Effector memory CD8-positive, alpha-beta T cell (primary cell): ENCODE data around the gene PXK.

ENCODE experiments used
- ATAC-seq: fragments of 150-1000 bp; cut with Tn5 transposase; replicated peaks from 2 replicates; pipeline ENCODE4 v1.10.0; 2021; ENCODE audit warnings: mild to moderate bottlenecking, moderate library complexity
- DNase-seq, 3 experiments: peaks; one replicate each; pipeline ENCODE4 v3.0.0; 2021
- H3K27ac Mint-ChIP-seq, 2 donors: one replicate each; pipeline ENCODE4 v1.8.0; 2022; ENCODE audit warnings: mild to moderate bottlenecking in 2 of 2, mixed read lengths in 2 of 2, moderate library complexity in 2 of 2
- H3K27me3 Mint-ChIP-seq, 2 donors: one replicate each; pipeline ENCODE4 v1.8.0; 2022; ENCODE audit warnings: mixed read lengths in 2 of 2
- H3K36me3 Mint-ChIP-seq: one replicate; pipeline ENCODE4 v1.8.0; 2022; ENCODE audit warnings: mild to moderate bottlenecking, moderate library complexity, mixed read lengths; ENCODE audit not compliant: insufficient read depth
- H3K4me1 Mint-ChIP-seq, 2 donors: one replicate each; pipeline ENCODE4 v1.8.0; 2022; ENCODE audit warnings: low read depth in 2 of 2, mixed read lengths in 2 of 2
- H3K4me3 Mint-ChIP-seq, 2 donors: one replicate each; pipeline ENCODE4 v1.8.0; 2022; ENCODE audit warnings: mild to moderate bottlenecking in 2 of 2, mixed read lengths in 2 of 2, moderate library complexity in 2 of 2
- H3K9me3 Mint-ChIP-seq, 2 donors: one replicate each; pipeline ENCODE4 v1.8.0; 2022; ENCODE audit warnings: mixed read lengths in 2 of 2

The PXK gene

GRCh38 chr3:58464866-58465265 is 132.2 kb downstream of the PXK start:
- H3K4me3 Mint-ChIP-seq: no peak overlapping the region
- no peak for ATAC-seq
- peaks cover 8 to 10% of the 10 kb centered on the region in 2 donors for H3K4me1 Mint-ChIP-seq
- no peak overlapping the region for H3K27ac Mint-ChIP-seq
- no peaks in the 10 kb centered on the region for H3K36me3 Mint-ChIP-seq
- DNase-seq: no peak
- no peaks in the 10 kb centered on the region for H3K9me3 Mint-ChIP-seq
- no peaks in the 10 kb centered on the region for H3K27me3 Mint-ChIP-seq

DNA sequence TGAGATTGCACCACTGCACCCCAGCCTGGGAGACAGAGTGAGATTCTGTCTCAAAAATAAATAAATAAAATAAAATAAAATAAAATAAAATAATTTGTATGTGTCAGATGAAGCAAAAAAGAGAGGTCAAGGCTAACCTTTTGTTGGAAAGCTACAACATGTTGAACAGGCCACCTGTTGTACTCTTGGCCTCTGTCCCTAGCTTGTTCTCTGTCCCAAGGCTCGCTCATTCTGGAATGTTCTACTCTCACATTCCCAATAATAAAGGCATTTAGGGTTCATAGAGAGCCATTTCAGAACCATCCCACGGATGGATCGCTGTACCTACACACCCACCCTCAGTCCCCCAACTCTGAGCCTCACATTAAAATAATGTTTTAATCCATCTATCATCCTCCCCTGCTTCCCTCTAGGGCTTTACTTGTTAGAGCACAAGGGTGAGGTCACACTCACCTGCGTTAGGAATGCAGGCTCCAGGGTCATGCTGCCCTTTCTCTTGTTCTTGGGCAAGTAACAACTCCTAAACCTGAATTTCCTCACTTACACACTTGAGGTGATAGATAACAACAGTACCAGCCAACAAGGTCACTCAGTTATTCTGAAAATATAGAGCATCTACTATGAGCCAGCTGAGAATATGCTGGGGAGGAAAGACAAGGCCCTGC is 134.3 kb downstream of the PXK start:
- Mint-ChIP-seq H3K36me3 (peaks cover 3% of the 10 kb centered on the region), H3K9me3 (no peaks in the 10 kb centered on the region), H3K4me3 (no peak overlapping the region), H3K4me1 (peaks cover 26 to 28% of the 10 kb centered on the region in 2 donors), H3K27me3 (no peaks in the 10 kb centered on the region), H3K27ac (no peak overlapping the region)
- DNase-seq (no peak), ATAC-seq (no peak)

- Mint-ChIP-seq H3K9me3 (no peaks in the 10 kb centered on the region), H3K4me3 (no peak overlapping the region), H3K27ac (peak overlapping the region; percentile 38 to 92), H3K27me3 (no peaks in the 10 kb centered on the region), H3K4me1 (peaks cover 31 to 34% of the 10 kb centered on the region in 2 donors), H3K36me3 (peaks cover 3% of the 10 kb centered on the region)
- no peak for ATAC-seq
- no peak for DNase-seq
Observed at GRCh38 chr3:58469096-58469495, 136.4 kb downstream of the PXK start.

DNA sequence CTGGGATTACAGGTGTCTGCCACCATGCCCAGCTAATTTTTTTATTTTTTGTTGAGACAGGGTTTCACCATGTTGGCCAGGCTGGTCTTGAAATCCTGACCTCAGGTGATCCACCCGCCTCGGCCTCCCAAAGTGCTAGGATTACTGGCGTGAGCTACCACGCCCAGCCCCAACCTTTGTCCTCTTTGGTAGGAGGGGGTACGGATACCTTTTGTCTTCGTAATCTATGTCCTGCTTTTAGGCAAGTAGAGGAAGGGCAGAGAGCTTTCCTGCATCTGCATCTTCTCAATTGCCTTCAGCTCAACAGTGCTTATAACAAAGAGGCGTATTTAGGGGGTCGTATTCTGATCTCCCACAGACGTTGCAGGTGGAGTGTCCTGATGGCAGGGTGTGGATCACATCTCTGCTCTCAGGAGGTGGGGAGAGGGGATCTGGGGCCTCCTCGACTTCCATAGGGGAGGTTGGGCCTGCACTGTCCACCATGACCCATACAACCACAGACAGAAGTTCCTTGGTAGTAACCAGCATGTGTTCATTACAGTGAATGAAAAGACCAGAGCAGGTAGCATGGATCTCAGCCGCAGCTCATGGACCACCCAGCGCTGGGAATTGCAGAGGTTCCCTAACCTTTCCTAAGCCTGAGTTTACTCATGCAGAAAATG is 137.8 kb downstream of the PXK start:
- no peak for DNase-seq
- H3K9me3 Mint-ChIP-seq: no peaks in the 10 kb centered on the region
- peak overlapping the region; percentile 84 to 92 for H3K27ac Mint-ChIP-seq
- ATAC-seq: no peak
- peak overlapping the region; percentile 49 to 64 for H3K4me3 Mint-ChIP-seq
- H3K4me1 Mint-ChIP-seq: peaks cover 43 to 45% of the 10 kb centered on the region in 2 donors
- peaks cover 3% of the 10 kb centered on the region for H3K36me3 Mint-ChIP-seq
- no peaks in the 10 kb centered on the region for H3K27me3 Mint-ChIP-seq

DNA sequence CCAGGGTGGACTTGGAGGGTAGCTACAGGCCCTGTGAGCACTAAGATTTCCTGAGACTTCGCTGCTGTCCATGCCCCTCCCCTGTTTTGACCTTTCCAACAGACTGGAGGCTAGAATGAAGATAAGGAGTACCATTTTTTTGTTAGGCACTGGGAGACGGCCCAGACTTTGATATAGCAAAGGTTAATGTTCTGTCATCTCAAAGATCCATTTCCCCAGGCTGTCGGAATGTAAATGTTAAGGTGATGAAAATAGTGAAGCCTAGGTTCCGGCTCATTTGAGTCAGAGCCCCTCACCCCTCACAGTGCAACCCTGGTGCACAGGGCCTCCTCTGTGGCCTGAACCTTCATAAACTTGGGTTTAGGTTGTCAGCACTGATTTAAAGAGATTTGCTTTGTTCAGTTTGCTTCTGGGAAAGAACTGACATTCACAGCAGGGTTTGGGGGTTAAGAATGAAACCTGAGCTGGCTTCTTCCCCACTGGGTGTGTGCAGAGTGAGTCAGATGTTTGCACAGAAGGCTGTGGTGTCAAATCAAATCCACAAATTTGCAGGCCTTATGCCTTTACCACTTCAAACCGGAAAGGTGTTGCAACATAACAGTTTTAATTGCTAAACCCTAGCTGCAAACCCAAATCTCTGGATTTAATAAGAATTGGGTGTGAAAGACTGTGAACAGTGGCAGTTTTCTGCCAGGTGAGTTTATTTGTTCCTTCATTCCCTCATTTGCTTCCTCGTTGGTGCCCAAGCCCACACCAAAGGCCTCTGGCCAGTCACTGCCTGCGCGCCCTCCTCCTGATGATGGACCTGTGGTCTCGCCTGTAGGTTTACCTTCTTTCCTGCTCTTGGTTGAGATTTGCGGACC is 138.6 kb downstream of the PXK start:
- Mint-ChIP-seq H3K9me3 (no peaks in the 10 kb centered on the region), H3K36me3 (peaks cover 3% of the 10 kb centered on the region), H3K27ac (peak overlapping the region; percentile 84 to 92), H3K27me3 (no peaks in the 10 kb centered on the region), H3K4me3 (peak overlapping the region; percentile 49 to 64), H3K4me1 (peaks cover 43 to 45% of the 10 kb centered on the region in 2 donors)
- DNase-seq (peak; percentile 40 to 48 (median 41)), ATAC-seq (peak; percentile 98)

GRCh38 chr3:58473275-58473674 is 140.6 kb downstream of the PXK start:
- no peak for DNase-seq
- Mint-ChIP-seq H3K36me3 (peaks cover 3% of the 10 kb centered on the region), H3K9me3 (no peaks in the 10 kb centered on the region), H3K27ac (peak overlapping the region in 1 of 2 donors; percentile 92), H3K4me1 (peaks cover 46 to 49% of the 10 kb centered on the region in 2 donors), H3K27me3 (no peaks in the 10 kb centered on the region), H3K4me3 (no peak overlapping the region)
- ATAC-seq: no peak

DNA sequence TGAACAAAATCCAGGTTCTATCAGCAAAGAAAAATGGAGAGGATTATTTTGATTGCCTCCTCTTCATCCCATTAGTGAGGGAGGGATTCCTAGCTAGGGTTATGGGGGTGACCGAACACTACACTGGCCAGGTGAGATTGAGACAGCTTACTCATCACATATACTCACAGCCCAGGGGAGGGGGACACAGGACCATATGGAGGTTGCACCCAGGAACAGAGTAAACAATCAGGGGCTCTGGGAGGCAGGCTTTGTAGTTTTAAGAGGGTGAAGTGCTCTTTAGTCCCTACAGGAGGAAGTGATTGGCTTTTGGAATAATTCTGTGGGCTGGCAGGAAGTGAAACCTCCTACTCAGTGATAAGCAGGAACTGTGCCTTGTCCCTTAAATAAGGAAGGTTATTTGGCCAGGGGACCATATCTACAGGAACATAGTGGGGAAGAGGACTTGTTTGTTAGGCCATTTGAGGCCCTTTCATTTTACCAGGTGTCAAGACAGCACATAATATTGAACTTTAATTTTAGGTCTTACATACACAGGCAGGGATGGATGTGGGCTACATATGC is 141.7 kb downstream of the PXK start:
- peaks cover 3% of the 10 kb centered on the region for H3K36me3 Mint-ChIP-seq
- H3K4me3 Mint-ChIP-seq: no peak overlapping the region
- no peaks in the 10 kb centered on the region for H3K9me3 Mint-ChIP-seq
- no peak for DNase-seq
- H3K27me3 Mint-ChIP-seq: no peaks in the 10 kb centered on the region
- H3K27ac Mint-ChIP-seq: peak overlapping the region; percentile 11 to 23
- ATAC-seq: no peak
- H3K4me1 Mint-ChIP-seq: peaks cover 48 to 49% of the 10 kb centered on the region in 2 donors

DNA sequence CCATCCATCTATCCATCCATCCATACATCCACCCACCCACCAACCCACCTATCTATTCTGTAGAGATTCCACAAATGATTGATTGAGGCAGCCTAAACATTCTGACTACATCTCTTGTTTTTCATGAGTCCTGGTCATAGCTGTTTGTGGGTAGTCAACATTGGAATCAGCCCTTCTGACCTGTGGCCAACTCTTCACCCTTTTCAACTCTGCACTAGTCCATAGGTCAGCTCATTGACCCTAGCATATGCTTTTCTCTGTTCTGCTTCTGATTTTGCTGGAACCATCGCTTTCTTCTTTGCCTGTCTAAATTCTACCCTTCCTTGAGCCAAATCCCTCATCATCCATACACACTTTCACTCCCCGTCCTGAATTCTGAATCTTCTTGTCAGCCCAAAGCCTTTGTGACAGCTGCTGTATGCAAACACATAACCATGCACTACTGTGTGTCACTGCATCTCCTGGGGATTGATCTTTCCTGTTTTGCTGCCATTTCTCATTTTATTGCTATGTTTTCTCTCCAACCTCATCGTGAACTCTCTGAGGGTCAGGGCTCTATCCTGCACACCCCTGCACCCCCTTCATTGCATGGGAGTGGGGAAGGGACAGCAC is 142.4 kb downstream of the PXK start:
- Mint-ChIP-seq H3K4me3 (no peak overlapping the region), H3K4me1 (peaks cover 45 to 48% of the 10 kb centered on the region in 2 donors), H3K27ac (peak overlapping the region; percentile 18 to 23), H3K27me3 (no peaks in the 10 kb centered on the region), H3K36me3 (peaks cover 3% of the 10 kb centered on the region), H3K9me3 (no peaks in the 10 kb centered on the region)
- DNase-seq (no peak), ATAC-seq (no peak)
